SW480 (cell line): ENCODE results near the gene PEAK1.
A peak's percentile ranks its signal among the peaks of the same experiment; 100 is the strongest.

Experiments used
- DNase-seq: peaks from one replicate; pipeline ENCODE4 v3.0.0-alpha.2; 2016; ENCODE audit warnings: low spot score

Gene PEAK1

DNA sequence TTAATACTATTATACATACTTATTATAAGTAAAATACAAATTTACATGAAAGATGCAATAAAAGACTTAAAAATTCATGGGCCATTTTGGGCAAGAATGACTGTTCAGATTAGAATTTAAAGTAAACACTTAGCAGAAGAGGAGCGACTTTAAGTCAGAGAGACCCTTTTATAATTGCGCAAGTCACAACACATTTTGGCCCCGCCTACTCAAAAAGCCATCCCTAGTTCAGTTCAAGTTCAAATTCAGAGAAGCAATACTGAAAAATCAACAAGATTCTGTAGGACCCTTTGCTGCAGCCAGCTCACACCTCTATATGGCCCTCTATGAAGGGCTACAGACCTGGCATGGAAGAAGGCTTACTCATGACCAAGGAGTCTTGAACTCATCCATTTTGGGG is 64.6 kb downstream of the PEAK1 start:
- no peak for DNase-seq

DNA sequence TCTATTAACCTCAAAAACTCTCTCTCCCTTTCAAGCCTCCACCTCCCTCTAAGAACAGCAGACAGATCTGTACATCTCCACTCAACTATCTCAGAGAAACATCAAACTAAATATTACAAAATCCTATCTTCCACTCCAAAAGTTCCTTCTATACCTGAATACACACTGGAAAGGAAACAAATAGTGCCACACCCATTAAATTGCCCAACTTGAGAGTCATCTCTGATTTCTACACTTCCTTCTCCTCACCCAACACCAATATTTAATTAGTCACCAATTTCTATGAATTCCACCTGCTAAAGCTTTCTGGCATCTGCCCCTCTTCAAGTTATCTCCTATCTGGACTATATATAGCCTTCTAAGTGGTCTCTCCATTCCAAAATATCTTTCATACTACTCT is 65.8 kb downstream of the PEAK1 start:
- DNase-seq, result no peak

DNA sequence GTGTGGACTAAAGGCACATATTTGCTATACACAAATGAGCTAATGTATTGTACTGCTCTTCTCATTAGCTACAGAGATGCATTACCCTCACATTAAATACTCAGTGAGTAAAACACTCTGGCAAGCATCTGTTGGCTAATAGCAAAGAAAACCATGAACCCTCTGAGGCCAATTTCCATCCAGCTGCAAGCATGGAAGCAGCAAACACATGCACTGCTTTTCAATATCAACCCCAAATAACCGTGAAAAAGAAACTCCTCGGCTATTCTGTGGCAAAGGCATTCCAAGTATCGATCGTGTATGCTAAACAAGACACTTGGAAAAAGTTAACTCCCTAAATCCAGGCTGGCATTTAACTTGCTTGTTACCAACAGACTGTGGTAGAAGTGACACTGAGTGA is 67.0 kb downstream of the PEAK1 start:
- DNase-seq, result no peak

DNA sequence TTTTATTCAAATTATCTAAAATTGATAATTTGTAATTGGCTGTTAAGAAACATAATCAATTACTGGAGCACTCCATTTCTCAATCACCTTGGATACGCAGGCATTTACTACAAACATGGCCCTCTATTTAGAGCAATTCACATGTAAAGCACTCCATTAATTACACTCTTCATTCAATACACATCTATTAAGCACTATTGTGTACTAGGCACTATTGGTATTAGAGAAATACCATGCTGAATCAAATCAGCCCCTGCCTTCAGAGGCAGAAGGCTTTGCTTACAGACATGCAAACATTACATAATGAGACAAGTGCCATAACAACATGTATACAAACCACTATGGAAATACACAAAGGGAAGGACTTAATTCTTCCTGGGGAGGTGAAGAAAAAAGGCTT is 69.1 kb downstream of the PEAK1 start:
- DNase-seq, result no peak

DNA sequence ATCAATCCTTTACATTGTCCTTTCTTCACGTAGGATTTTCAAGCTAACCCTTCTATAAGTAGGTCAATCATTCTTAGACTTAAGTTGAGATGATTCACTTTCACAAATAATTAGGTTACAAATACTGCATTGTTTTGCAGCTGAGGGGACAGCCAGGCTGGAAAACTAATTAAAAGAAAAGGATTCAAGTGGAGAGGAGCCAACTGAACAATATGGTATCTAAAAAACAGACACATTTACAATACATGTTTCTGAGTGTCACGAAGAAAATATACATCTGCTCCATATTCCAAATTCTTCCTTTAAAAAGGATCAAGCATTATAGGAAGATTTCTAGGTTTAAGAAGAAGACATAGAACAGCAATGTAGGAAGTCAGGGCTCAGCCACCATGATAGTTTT is 70.2 kb downstream of the PEAK1 start:
- no peak for DNase-seq

DNA sequence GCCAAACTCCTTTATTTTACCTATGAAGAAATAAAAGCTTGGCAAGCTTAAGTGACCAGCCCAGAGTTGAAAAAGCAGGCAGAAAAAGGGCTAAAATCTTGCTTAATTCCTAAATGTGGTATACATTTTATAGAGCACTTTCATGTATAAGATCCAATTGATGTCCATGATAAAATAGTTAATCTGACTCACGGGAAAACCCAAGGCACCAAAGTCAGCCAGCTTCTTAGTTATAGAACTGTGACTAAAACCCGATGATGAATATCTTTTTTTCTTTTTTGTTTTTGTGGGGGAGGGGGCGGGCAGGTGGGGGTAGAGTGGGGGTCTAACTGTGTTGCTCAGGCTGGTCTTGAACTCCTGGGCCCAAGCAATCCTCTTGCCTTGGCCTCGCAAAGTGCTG is 71.4 kb downstream of the PEAK1 start:
- no peak for DNase-seq

DNA sequence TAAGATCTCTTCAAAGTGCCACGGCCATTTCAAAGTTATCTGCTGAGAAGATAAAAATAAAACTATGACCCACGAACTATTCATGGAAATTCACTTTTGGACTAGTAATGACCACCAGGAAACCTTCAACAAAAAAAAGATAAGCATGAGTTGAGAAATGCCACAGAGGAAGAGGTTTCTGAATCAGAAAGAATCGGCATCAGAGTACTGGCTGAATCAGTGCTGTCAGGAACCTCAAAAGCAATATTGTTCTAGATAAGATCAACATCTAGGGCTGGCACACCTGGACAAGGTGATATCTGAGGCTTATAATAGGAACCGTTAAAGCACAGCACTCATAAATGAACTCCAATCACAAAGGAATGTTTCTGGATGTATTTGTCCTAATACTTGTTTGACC is 72.7 kb downstream of the PEAK1 start:
- DNase-seq, result no peak

DNA sequence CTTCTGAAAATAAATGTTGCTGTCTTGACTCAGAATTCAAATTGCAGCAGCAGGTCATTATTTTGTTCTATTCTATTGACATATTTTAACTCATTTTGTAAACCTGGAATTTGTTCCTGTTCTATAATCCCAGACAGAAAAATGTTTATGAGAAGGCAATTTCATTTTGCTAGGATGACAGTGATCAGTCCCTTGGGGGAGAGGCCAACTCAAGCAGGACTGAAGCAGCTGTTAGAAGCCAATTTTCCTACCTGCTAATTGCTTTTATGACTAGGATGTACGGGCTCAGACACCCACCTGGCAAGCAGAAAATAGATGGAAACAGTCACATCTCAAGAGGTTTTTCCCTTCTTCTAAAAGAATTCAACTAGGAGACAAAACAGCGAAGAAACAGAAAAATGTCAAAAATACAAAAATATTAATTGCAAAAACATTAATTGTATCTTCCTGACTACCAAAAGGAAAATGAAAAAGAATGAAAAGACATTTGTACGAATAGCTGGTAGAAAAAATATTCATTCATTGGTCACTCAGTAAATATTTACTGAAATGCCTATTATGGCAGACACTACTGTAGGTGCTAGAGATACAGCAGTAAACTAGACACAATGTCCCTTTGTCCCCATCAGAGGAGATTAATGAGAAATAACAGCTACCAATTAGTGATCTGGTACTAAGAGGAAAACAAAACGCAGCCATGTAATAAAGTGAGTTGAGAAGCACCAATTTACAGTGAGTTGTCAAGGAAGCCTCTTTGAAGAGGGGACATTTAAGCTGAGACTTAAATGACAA is 73.5 kb downstream of the PEAK1 start:
- peak; percentile 8 for DNase-seq

DNA sequence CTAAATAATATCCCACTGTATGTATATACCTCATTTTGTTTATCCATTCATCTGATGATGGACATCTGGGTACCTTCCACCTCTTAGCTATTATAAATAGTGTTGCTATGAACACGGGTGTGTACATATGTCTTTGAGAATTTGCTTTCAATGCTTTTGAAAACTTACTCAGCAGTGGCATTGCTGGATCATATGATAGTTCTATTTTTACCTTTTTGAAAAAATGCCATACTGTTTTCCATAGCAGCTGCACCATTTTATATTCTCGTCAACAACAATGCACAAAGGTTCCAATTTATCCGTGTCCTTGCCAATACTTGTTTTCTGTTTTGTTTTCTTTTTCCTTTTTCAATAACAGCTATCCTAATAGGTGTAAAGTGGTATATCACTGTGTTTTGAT is 77.1 kb downstream of the PEAK1 start:
- no peak for DNase-seq

DNA sequence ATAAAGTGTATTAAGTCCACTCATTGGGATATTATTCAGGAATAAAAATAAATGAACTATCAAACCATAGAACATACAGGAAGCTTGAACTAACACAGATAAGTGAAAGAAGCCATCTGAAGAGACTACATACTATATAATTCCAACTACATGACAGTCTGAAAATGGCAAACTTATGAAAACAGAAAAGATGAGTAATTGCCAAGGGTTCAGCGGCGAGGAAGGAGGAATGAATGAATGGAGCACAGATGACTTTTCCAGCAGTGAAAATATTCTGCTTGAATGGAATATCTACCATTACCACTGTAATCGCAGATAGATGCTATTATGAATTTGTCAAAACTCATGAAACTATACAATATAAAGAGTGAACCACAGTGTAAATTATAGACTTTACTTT is 79.7 kb downstream of the PEAK1 start:
- DNase-seq, result no peak

DNA sequence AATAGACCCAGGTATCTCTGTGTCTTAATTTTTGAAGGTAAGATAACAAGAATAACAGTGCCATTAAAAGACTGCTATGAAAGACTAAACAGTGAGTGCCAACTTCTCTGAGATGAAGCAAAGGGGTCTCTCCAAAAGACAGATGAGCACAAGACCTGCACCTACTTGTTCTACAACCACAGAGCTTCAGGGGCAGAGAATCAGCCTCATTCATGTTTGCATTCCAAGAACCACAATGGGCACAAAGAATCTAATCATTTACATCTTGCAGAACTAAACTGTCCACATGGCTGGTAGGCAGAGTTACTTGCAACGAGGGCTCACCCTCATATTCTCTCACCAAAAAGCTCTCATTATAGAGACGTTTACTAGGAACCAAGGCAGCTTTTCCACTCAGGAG is 83.9 kb downstream of the PEAK1 start:
- no peak for DNase-seq

DNA sequence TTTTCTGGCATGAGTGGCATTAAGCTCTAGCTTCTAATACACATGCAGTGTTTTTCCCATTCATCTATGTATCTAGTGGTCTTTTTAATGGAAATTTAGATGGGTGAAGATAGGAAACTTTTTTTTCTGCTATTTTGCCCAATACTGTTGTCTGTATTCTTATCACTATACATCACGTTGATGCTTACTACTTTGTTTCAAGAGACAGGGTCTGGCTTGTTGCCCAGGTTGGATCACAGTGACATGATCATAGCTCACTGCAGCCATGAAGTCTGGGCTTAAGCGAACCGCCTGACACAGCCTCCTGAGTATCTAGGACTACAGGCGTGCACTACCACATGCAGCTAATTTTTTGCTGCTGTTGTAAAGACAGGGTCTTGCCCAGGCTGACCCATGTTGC is 84.6 kb downstream of the PEAK1 start:
- no peak for DNase-seq

DNA sequence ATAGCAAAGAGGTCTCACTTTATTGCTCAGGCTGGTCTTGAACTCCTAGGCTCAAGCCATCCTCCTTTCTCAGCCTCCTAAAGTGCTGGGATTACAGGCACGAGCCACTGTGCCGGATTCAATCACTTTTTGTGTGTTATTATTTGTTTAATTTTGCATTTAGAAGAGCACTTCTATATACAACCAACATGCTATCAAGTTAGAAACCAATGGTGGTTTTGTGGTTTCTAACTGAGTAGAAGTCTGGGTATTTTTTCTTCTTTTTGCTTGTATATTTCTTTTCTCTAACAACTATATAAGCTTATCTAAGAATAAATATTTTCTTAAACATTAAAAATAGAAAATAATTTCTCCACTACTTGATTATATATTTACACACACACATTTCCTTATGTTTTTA is 86.7 kb downstream of the PEAK1 start:
- no peak for DNase-seq

DNA sequence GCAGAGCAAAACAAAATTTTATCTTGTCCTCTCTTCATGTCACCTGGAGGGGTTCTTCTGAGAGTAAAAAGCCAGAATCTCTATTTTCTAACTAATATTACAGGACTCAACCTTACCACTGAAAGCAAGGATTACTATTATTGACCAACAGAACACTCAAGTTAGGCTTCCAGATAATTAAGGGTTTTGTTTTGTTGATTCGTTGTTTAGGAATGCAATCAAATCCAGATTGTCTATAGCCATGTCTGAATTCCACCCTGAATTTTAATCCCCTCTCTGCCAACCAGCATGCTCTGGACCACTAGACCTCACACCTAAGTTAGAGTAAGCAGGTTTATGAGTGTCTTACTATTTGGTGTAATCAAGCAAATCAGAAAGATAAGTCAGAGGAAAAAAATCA is 90.7 kb downstream of the PEAK1 start:
- no peak for DNase-seq

DNA sequence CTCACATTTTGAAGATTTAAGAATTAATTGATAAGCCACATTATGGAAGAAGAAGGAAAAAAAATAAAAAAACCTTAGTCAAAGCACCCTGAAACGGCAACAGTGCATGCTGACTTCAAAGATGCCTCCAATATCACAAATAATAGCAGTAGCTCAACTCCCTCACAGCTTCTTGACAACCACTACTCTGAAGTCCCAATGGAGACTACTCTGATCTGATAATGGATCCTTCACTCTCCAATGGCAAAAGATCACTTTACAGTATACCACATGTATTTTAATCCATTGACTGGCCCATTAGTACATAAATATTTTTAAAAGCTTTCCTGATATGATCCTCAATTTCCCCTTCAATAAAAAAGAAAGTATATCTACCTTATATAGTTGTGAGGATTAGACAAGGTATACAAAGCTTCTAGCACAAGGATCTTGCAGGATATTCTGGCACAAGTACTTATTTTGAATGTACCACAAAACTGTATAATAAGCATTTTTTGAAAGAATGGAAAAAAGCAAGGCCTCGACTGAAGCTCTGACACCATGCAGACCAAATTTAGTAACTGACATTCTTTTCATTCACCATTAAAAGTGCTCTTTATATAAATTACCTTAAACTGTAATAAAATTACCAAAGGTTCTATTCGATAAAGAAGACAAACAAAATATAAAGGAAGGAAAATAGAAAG is 91.9 kb downstream of the PEAK1 start:
- DNase-seq, result no peak

DNA sequence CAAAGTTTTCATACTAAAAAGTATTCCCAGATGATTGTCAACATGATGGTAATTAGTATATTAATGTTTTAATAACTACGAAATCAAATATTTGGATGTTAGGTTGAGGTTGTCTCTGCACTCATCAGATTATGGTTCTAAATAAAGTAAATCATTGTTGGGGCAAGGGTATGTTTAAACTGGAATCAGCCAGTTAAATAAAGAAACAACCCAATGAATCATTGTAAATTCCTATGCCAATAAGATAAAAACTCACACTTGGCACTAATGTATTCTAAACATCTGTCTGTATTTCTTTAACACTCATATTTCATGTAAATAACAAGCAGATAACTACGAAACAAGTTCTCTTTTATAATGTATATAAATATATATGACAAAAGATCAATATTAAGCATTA is 92.7 kb downstream of the PEAK1 start:
- no peak for DNase-seq

DNA sequence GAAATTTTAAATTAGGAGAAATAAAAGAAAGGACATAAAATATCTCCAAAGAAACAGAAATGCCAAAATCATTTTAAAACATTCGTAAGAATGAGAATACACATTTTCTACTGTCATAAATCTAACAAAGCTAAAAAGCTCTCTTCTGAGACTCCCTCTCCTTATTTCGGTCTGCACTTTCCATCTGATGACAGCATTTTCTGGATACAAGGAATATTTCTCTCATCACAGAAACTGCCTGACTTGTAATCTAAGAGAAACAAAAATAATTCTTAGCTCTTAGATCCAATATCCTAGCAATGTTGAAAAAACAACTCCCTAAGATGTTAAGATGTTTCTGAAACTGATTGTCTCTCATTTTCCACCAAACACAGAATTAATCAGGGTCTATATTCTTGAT is 93.5 kb downstream of the PEAK1 start:
- no peak for DNase-seq

DNA sequence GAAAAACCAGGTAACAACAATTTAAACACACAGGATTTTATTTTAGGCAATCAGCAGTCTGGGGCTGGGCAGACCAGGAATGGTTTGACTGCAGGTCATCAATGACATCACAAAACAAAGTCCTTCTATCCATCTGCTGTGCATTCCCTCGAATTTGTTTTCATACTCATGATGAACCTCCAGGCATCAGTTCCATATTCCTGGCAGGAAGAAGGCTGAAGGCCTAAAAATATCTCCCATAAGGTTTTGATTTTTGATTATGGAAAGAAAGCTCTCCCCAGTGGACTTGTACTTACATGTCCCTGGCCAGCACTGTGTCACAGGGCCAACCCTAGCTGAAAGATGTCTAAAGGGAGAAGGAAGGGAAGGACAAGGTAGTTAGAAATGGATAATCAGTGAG is 107.4 kb downstream of the PEAK1 start:
- no peak for DNase-seq

DNA sequence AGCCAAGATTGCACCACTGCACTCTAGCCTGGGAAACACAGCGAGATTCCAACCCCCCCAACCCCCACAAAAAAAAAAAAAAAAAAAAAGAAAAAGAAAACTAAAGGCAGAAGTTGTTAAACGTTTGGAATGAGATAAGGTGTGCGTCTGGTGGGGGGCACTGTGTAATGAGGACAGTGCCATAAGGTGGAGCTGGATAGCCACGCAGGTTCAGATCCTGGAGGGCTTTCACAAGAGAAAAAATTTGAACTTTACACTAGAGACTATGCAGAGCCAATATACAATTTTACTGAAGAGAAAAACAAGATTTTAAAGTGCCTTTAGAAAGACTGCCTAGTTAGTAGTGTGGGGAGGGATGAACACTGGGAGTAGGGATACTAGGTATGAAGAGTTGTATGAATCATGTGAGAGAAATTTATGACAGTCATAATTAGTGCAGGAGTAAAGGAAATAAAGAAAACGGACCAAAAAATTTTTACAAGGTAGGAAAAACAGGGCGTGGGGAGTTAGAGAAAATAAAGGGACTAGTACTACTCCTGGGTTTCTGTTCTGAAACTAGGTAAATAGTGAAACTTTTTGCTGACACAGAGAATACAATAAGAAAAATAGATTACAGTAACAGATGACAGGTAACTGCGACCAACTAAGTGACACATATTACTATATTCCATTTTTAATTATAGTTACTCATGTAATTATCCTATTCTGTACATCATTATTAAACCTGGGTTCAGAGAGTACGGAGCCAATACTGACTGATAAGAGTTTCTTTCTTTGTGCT is 108.1 kb downstream of the PEAK1 start:
- no peak for DNase-seq

DNA sequence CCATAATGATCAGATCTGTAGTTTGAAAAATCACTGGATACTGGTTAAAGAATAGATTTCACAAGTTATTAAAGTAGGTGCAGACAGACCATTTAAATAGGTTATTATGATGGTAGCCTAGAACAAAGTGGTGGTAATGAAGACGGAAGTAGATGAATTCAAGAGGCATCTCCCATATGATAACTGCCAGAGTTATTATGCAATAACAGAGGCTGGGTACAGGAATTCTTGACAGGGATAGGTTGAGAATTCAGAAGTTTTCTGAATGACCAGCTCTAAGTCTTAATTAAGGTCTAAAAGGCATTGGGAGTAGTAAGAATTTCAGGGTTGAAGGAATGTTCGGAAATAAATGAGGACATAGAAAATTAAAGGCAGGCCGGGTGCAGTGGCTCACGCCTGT is 108.9 kb downstream of the PEAK1 start:
- DNase-seq, result no peak

DNA sequence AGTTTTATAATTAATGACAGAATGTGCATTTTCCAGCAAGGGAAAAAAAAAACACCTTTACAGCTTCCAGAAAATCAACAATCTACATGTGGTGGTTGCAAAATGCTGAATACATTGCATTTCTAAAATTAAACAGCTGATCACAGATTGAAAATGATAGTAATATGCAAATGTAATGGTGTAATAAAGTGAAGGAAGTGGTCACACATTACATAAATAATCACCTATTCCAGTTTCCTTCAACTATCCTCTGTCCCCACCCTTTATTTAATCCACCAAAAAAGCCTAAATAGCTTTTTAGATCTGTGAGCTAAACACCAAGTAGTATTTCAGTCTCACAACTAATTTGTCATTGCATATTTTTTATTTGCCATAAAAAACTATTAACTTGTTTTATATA is 110.5 kb downstream of the PEAK1 start:
- no peak for DNase-seq

DNA sequence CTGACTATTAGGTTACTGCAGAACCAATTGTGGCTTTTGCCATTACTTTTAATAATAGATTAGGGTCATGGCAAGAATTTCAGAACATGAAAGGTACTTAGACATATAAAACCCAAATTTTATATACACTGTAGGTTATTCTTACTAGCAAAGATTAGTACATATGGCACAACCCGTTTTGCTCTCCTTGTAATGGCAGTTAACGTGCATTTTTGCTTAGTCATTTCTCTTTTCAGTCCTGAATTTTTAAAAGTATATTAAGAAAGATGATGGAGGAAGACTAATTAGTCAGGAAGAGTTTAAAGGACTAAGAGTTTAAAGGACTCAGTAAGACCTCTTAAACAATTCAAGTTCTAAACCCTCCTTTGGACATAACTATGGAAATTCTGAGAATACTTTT is 114.0 kb downstream of the PEAK1 start:
- no peak for DNase-seq

DNA sequence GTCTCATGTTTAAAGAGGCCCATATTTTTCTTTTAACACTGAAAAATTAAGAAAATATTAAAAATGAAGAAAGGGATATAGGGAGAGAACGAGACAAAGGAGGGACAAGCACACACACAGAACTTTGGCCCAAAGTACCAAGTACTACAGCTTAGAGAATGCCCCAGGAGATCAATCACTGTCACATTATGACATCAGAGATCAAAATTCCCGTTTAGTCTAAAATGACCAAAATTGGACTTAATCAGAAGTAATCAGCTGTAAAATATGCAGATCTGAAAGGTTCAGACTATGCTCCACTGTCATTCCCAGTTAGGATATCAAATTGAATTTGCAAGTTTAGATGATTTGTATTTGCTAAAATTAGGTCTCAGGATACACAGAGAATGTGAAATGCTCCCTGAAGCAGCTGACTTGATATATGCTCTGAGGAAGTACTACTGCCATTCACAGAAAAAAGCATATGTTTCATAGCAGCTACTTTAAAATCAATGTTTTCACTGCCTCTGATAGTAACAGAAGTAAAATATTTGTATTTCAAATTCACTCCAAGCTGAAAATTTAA is 123.0 kb downstream of the PEAK1 start:
- no peak for DNase-seq
